HepG2 (cell line): ENCODE data around the gene ZBTB48. TPM values are rescaled to one million over a fixed set of nuclear protein-coding genes. Genes with fewer than 3 reads are reported as not detected.
A peak's percentile ranks its signal among the peaks of the same experiment; 100 is the strongest.

Experiments used
- EEA1 ChIP-seq: sonication (generic); formaldehyde crosslinking; IDR thresholded peaks from 2 replicates; pipeline ENCODE4 v1.5.1; 2020; ENCODE audit warnings: mild to moderate bottlenecking, missing genetic modification reagents, borderline replicate concordance
- GTF2F1 ChIP-seq: fragments of 150-350 bp; IDR thresholded peaks from 2 replicates; pipeline ENCODE4 v1.6.1; 2014; ENCODE audit warnings: low read length
- MEIS1 ChIP-seq: sonication (generic); formaldehyde crosslinking; IDR thresholded peaks from 2 replicates; pipeline ENCODE4 v1.9.0; 2021; ENCODE audit warnings: mild to moderate bottlenecking, missing genetic modification reagents, moderate library complexity, borderline replicate concordance
- MIER3 ChIP-seq: IDR thresholded peaks from 2 replicates; pipeline ENCODE4 v1.6.1; 2016; ENCODE audit warnings: missing compliant biosample characterization, borderline replicate concordance
- POGZ ChIP-seq: sonication (generic); formaldehyde crosslinking; IDR thresholded peaks from 2 replicates; pipeline ENCODE4 v1.4.0; 2020; ENCODE audit warnings: mild to moderate bottlenecking, missing genetic modification reagents
- TCF7 ChIP-seq: sonication (generic); IDR thresholded peaks from 2 replicates; pipeline ENCODE4 v1.6.1; 2016; ENCODE audit warnings: antibody characterized with exemption, low read depth
- TEAD2 ChIP-seq: sonication (generic); formaldehyde crosslinking; IDR thresholded peaks from 2 replicates; pipeline ENCODE4 v1.9.0; 2021; ENCODE audit warnings: missing genetic modification reagents
- USF2 ChIP-seq, 2 experiments: sonication (generic) in 1 of 2; formaldehyde crosslinking in 1 of 2; IDR thresholded peaks; 2 replicates each; pipeline versions ENCODE4 v1.5.1 to v1.6.1; 2011 to 2020; ENCODE audit warnings: borderline replicate concordance in 1 of 2, low read depth in 1 of 2, low read length in 1 of 2, mild to moderate bottlenecking in 1 of 2, missing genetic modification reagents in 1 of 2, moderate library complexity in 1 of 2
- ZBTB7A ChIP-seq: sonication (generic); formaldehyde crosslinking; IDR thresholded peaks from 2 replicates; pipeline ENCODE4 v1.8.0; 2022; ENCODE audit warnings: mild to moderate bottlenecking, missing genetic modification reagents
- ZNF276 ChIP-seq: sonication (generic); formaldehyde crosslinking; IDR thresholded peaks from 2 replicates; pipeline ENCODE4 v1.4.0; 2020; ENCODE audit warnings: mild to moderate bottlenecking, low read depth, missing genetic modification reagents
- ZNF30 ChIP-seq: sonication (generic); formaldehyde crosslinking; IDR thresholded peaks from 2 replicates; pipeline ENCODE4 v1.5.0; 2020; ENCODE audit warnings: mild to moderate bottlenecking, missing genetic modification reagents
- ZNF773 ChIP-seq: sonication (generic); formaldehyde crosslinking; IDR thresholded peaks from 2 replicates; pipeline ENCODE4 v1.4.0; 2020; ENCODE audit warnings: missing genetic modification reagents, borderline replicate concordance
- ZNF841 ChIP-seq: sonication (generic); formaldehyde crosslinking; IDR thresholded peaks from 2 replicates; pipeline ENCODE4 v1.8.1; 2023; ENCODE audit warnings: missing genetic modification reagents, borderline replicate concordance
- polyA plus RNA-seq, 8 experiments: library from polyadenylated mRNA; depleted of rRNA in 3 of 8; stranded (reverse) in 7 of 8; unstranded in 1 of 8; fragments of >200 nt; fragmentation: Illumina TruSeq in 4 of 8; extraction: Trizol in 4 of 8; gene quantifications; 2 replicates each; pipeline versions ENCODE4 v1.2.1 to v1.2.3, GENCODE V29; 2011 to 2016; ENCODE audit warnings: low read depth in 4 of 8, missing spikeins in 1 of 8, mixed read lengths in 1 of 8; ENCODE audit not compliant: insufficient read depth in 1 of 8
- total RNA-seq, 5 experiments: library from RNA; depleted of rRNA; stranded (reverse); fragments of >200 nt; fragmentation: Illumina TruSeq; extraction: Trizol; gene quantifications; 2 replicates each; pipeline ENCODE4 v1.2.3, GENCODE V29; 2016; ENCODE audit warnings: low read depth in 1 of 5
- TF ChIP-seq, protein P1 (sequence below): sonication (generic); formaldehyde crosslinking; IDR thresholded peaks from 2 replicates; pipeline ENCODE4 v1.5.0; 2020; ENCODE audit warnings: mild to moderate bottlenecking, missing genetic modification reagents, borderline replicate concordance
- TF ChIP-seq, protein P2 (sequence below): sonication (generic); formaldehyde crosslinking; IDR thresholded peaks from 2 replicates; pipeline ENCODE4 v1.8.0; 2022; ENCODE audit warnings: missing genetic modification reagents, mild to moderate bottlenecking, moderate library complexity, borderline replicate concordance

ZBTB48 gene
- total and polyA plus RNA-seq, 2 of the 13 experiments (the other 11 are each of a cell fraction or from before 2014, with no cell fraction given), result 13.0 to 17.1 TPM

DNA sequence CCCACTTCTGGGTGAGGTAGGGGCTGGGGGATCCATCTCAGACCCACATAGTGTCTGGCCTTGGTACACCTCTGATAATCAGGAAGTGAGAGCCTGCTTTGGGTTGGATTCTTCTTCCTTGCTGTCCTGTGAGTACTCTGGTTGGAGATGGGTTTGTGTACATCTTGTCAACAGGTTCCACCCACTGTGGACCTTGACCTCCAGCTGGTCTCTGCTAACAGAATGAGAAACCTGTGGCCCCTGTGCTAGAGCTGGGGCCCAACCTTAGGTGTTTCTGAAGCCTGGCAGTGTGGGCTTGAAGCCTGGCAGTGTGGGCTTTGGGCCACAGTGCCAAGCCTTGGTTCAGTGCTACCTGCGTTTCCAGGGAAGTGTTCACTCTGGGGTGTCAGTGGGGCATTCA is 2.6 kb downstream of the ZBTB48 start (continued):
- TF ChIP-seq, protein P1, sequence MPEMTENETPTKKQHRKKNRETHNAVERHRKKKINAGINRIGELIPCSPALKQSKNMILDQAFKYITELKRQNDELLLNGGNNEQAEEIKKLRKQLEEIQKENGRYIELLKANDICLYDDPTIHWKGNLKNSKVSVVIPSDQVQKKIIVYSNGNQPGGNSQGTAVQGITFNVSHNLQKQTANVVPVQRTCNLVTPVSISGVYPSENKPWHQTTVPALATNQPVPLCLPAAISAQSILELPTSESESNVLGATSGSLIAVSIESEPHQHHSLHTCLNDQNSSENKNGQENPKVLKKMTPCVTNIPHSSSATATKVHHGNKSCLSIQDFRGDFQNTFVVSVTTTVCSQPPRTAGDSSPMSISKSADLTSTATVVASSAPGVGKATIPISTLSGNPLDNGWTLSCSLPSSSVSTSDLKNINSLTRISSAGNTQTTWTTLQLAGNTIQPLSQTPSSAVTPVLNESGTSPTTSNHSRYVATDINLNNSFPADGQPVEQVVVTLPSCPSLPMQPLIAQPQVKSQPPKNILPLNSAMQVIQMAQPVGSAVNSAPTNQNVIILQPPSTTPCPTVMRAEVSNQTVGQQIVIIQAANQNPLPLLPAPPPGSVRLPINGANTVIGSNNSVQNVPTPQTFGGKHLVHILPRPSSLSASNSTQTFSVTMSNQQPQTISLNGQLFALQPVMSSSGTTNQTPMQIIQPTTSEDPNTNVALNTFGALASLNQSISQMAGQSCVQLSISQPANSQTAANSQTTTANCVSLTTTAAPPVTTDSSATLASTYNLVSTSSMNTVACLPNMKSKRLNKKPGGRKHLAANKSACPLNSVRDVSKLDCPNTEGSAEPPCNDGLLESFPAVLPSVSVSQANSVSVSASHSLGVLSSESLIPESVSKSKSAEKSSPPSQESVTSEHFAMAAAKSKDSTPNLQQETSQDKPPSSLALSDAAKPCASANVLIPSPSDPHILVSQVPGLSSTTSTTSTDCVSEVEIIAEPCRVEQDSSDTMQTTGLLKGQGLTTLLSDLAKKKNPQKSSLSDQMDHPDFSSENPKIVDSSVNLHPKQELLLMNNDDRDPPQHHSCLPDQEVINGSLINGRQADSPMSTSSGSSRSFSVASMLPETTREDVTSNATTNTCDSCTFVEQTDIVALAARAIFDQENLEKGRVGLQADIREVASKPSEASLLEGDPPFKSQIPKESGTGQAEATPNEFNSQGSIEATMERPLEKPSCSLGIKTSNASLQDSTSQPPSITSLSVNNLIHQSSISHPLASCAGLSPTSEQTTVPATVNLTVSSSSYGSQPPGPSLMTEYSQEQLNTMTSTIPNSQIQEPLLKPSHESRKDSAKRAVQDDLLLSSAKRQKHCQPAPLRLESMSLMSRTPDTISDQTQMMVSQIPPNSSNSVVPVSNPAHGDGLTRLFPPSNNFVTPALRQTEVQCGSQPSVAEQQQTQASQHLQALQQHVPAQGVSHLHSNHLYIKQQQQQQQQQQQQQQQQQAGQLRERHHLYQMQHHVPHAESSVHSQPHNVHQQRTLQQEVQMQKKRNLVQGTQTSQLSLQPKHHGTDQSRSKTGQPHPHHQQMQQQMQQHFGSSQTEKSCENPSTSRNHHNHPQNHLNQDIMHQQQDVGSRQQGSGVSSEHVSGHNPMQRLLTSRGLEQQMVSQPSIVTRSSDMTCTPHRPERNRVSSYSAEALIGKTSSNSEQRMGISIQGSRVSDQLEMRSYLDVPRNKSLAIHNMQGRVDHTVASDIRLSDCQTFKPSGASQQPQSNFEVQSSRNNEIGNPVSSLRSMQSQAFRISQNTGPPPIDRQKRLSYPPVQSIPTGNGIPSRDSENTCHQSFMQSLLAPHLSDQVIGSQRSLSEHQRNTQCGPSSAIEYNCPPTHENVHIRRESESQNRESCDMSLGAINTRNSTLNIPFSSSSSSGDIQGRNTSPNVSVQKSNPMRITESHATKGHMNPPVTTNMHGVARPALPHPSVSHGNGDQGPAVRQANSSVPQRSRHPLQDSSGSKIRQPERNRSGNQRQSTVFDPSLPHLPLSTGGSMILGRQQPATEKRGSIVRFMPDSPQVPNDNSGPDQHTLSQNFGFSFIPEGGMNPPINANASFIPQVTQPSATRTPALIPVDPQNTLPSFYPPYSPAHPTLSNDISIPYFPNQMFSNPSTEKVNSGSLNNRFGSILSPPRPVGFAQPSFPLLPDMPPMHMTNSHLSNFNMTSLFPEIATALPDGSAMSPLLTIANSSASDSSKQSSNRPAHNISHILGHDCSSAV (CRISPR knock-in tag), result no peak
- TF ChIP-seq ZNF276 (CRISPR knock-in tag) (no peak; the same call in 1 of the 2 replicates), ZNF30 (CRISPR knock-in tag) (no peak), ZNF773 (CRISPR knock-in tag) (no peak), TEAD2 (no peak), ZBTB7A (CRISPR knock-in tag) (no peak), POGZ (CRISPR knock-in tag) (peak; percentile 42; the same call in 1 of the 2 replicates), GTF2F1 (no peak), MEIS1 (no peak; the same call in 1 of the 2 replicates), ZNF841 (CRISPR knock-in tag) (no peak), USF2 (IDR thresholded peaks at IDR 0.05; ENCODE audit: low read depth, low read length) (no peak), USF2 (CRISPR knock-in tag; IDR thresholded peaks at IDR 0.05; ENCODE audit: borderline replicate concordance) (no peak), TCF7 (no peak), EEA1 (CRISPR knock-in tag) (no peak), MIER3 (CRISPR knock-in tag) (peak; percentile 55; the same call in 1 of the 2 replicates)
- TF ChIP-seq, protein P2, sequence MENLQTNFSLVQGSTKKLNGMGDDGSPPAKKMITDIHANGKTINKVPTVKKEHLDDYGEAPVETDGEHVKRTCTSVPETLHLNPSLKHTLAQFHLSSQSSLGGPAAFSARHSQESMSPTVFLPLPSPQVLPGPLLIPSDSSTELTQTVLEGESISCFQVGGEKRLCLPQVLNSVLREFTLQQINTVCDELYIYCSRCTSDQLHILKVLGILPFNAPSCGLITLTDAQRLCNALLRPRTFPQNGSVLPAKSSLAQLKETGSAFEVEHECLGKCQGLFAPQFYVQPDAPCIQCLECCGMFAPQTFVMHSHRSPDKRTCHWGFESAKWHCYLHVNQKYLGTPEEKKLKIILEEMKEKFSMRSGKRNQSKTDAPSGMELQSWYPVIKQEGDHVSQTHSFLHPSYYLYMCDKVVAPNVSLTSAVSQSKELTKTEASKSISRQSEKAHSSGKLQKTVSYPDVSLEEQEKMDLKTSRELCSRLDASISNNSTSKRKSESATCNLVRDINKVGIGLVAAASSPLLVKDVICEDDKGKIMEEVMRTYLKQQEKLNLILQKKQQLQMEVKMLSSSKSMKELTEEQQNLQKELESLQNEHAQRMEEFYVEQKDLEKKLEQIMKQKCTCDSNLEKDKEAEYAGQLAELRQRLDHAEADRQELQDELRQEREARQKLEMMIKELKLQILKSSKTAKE, result no peak
